ENCODE data around the gene TAL2. TPM values are rescaled to one million over a fixed set of nuclear protein-coding genes. Genes with fewer than 3 reads are reported as not detected.

The TAL2 gene
- total RNA-seq, 1 experiment from 2014 or later: 0.50 TPM

DNA sequence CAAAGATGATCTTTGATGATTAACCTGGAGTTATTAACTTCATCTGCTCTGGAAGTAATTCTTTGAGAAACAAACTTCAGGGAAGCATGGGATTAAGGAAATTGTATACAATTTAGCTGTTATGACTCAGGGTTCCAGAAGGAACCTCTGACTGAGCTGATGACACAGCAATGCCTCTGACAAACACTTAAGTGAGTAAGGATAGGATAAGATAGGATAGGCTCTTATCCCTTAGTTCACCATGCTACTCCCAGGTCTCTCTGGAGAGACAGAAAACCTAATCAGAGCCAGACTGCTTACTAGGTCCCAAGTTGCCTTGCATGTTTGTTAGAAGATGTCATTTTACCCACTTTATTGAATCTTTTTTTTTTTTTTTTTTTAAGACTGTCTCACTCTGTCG, 19.5 kb downstream of the TAL2 start:
- no peak overlapping the region for H2AK5ac ChIP-seq (ENCODE audit: insufficient read length, low read length)
- H4K20me1 ChIP-seq (ENCODE audit: control insufficient read depth, insufficient read depth, insufficient read length): no peaks in the 10 kb centered on the region
- H2BK5ac ChIP-seq (ENCODE audit: insufficient read length, low read length): no peak overlapping the region
- H2BK20ac ChIP-seq (ENCODE audit: low read depth, low read length, poor library complexity, severe bottlenecking): no peak overlapping the region
- H4K91ac ChIP-seq (ENCODE audit: insufficient read length, low read depth, low read length): no peak overlapping the region
- H3K27me3 Mint-ChIP-seq (ENCODE audit: low read depth): peaks cover 4% of the 10 kb centered on the region; the same call in 1 of the 2 replicates
- H3K4me2 ChIP-seq (ENCODE audit: insufficient read depth, insufficient read length, low read length): no peak overlapping the region
- no peak overlapping the region for H3K9ac ChIP-seq (ENCODE audit: extremely low read depth, insufficient read length, low read length)
- H3K23ac ChIP-seq (ENCODE audit: insufficient read length, low read depth, low read length): no peak overlapping the region
- WGBS (ENCODE audit: extremely low coverage, insufficient read length, low lambda C conversion rate): no CpG with 5 or more reads among the region's 1 CpG
- H3K56ac ChIP-seq (ENCODE audit: insufficient read length, low read depth, low read length): no peak overlapping the region
- H2AFZ ChIP-seq (ENCODE audit: low read length): no peak overlapping the region
- H2BK120ac ChIP-seq (ENCODE audit: low read depth, low read length, poor library complexity, severe bottlenecking): no peak overlapping the region
- TF ChIP-seq, protein P1, sequence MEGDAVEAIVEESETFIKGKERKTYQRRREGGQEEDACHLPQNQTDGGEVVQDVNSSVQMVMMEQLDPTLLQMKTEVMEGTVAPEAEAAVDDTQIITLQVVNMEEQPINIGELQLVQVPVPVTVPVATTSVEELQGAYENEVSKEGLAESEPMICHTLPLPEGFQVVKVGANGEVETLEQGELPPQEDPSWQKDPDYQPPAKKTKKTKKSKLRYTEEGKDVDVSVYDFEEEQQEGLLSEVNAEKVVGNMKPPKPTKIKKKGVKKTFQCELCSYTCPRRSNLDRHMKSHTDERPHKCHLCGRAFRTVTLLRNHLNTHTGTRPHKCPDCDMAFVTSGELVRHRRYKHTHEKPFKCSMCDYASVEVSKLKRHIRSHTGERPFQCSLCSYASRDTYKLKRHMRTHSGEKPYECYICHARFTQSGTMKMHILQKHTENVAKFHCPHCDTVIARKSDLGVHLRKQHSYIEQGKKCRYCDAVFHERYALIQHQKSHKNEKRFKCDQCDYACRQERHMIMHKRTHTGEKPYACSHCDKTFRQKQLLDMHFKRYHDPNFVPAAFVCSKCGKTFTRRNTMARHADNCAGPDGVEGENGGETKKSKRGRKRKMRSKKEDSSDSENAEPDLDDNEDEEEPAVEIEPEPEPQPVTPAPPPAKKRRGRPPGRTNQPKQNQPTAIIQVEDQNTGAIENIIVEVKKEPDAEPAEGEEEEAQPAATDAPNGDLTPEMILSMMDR (conservative IDR thresholded peaks at IDR 0.05): no peak
- H3K4me1 Mint-ChIP-seq: peaks cover 24 to 38% of the 10 kb centered on the region in 2 experiments
- H3K18ac ChIP-seq (ENCODE audit: insufficient read length, low read depth, low read length): no peak overlapping the region
- no peak overlapping the region for H3K14ac ChIP-seq (ENCODE audit: insufficient read depth, low read length)
- H3T11ph ChIP-seq (ENCODE audit: low read length): no peak overlapping the region
- no peaks in the 10 kb centered on the region for H3K27me3 ChIP-seq (ENCODE audit: insufficient read depth, low read length)
- no peak overlapping the region for H2BK12ac ChIP-seq (ENCODE audit: insufficient read length, low read depth, low read length)
- H3K4me3 Mint-ChIP-seq: no peak overlapping the region
- no peaks in the 10 kb centered on the region for H3K9me3 Mint-ChIP-seq
- no peak overlapping the region for H3K4ac ChIP-seq (ENCODE audit: low read depth, low read length)
- no peaks in the 10 kb centered on the region for H3K4me1 ChIP-seq (ENCODE audit: insufficient read depth, low read length)
- no peaks in the 10 kb centered on the region for H3K9me3 ChIP-seq (ENCODE audit: control insufficient read depth, low read depth, low read length)
- no peak overlapping the region for H4K5ac ChIP-seq (ENCODE audit: insufficient read length, low read depth, low read length)
- H3K27ac ChIP-seq (ENCODE audit: insufficient read length, low read depth, low read length): no peak overlapping the region
- no peaks in the 10 kb centered on the region for H3K36me3 Mint-ChIP-seq (ENCODE audit: insufficient read depth in 1 of 3, low read depth in 3 of 3)
- H3K79me1 ChIP-seq (ENCODE audit: insufficient read depth, low read depth, low read length, poor library complexity, severe bottlenecking): no peaks in the 10 kb centered on the region
- H3K27ac Mint-ChIP-seq: no peak overlapping the region
- H2BK15ac ChIP-seq (ENCODE audit: low read depth, low read length): no peak overlapping the region
- DNase-seq: no peak
- no peak overlapping the region for H4K8ac ChIP-seq (replicated peaks; ENCODE audit: insufficient read length, low read depth, low read length)
- H3K79me2 ChIP-seq (ENCODE audit: insufficient read depth, low read length): no peaks in the 10 kb centered on the region
- no peaks in the 10 kb centered on the region for H3K23me2 ChIP-seq (ENCODE audit: insufficient read length, low read depth, low read length, poor library complexity, severe bottlenecking)

Measured in H9 (cell line).